Effector memory CD4-positive, alpha-beta T cell (primary cell): ENCODE measurements around the gene TNK2.
"Not testable (repeated sequence)": the region's sequence is repeated elsewhere in the genome, so short reads cannot be mapped to it uniquely, and the experiment has no call there.

ENCODE experiments used
- DNase-seq, 3 donors: peaks; one replicate each; pipeline ENCODE4 v3.0.0-alpha.2; 2020
- H3K27ac ChIP-seq: 2 replicates; pipeline ENCODE4 v1.7.0; 2013; ENCODE audit warnings: mild to moderate bottlenecking, low read length, moderate library complexity; ENCODE audit not compliant: insufficient read depth, poor library complexity, severe bottlenecking
- H3K27me3 ChIP-seq: replicated peaks from 2 replicates; pipeline ENCODE4 v1.7.0; 2013; ENCODE audit warnings: mild to moderate bottlenecking, low read length; ENCODE audit not compliant: insufficient read depth, control insufficient read depth, poor library complexity, severe bottlenecking
- H3K36me3 ChIP-seq: 2 replicates; pipeline ENCODE4 v1.7.0; 2013; ENCODE audit warnings: mild to moderate bottlenecking, low read length, moderate library complexity; ENCODE audit not compliant: control insufficient read depth, insufficient read depth
- H3K4me1 ChIP-seq: 2 replicates; pipeline ENCODE4 v1.7.0; 2013; ENCODE audit warnings: low read length, mild to moderate bottlenecking; ENCODE audit not compliant: control insufficient read depth, insufficient read depth, poor library complexity, severe bottlenecking
- H3K4me3 ChIP-seq: 2 replicates; pipeline ENCODE4 v1.7.0; 2013; ENCODE audit warnings: low read length, low read depth, mild to moderate bottlenecking; ENCODE audit not compliant: insufficient read depth, poor library complexity, severe bottlenecking
- H3K9me3 ChIP-seq: 2 replicates; pipeline ENCODE4 v1.7.0; 2013; ENCODE audit warnings: mild to moderate bottlenecking, low read length, moderate library complexity; ENCODE audit not compliant: control insufficient read depth

Gene TNK2

DNA sequence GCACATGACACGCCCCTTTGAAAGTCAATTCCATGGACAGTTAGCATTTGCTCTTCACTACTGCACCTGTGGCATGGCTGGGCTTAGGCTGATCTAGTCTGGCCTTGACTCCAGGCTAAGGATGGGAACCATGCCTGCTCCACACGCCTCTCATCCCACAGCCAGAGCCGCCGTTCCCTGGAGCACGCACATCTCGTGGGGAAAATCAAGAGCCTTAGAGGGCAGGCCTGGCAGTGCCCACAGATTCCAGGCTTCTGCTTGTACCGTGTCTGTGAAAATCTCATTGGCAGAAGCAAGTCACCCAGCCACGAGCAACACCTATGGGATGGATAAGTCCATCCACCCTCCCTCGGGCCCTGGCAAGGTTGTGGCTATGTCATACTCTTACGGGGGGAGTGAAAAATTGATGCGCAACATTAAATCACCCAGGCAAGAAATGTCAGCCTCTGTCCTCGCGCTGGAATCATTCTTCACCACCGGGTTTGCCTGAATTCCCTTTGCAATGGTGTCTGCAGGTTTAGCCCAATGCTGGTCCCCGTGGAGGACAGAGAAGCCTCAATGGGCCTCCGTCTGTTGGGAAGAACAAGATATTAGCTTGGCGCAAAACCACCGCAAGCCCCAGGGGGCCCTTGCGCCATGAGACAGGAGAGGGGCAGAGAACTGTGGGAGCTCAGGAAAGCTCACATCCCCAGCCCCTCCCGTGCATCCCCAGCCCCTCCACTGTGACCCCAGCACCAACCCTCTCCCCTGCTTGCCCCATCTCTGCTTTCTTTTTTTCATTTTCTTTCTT, 38.8 kb upstream of the TNK2 start:
- not testable (repeated sequence) for H3K27me3 ChIP-seq, H3K4me3 ChIP-seq, H3K4me1 ChIP-seq, H3K9me3 ChIP-seq, H3K27ac ChIP-seq, H3K36me3 ChIP-seq, DNase-seq

DNA sequence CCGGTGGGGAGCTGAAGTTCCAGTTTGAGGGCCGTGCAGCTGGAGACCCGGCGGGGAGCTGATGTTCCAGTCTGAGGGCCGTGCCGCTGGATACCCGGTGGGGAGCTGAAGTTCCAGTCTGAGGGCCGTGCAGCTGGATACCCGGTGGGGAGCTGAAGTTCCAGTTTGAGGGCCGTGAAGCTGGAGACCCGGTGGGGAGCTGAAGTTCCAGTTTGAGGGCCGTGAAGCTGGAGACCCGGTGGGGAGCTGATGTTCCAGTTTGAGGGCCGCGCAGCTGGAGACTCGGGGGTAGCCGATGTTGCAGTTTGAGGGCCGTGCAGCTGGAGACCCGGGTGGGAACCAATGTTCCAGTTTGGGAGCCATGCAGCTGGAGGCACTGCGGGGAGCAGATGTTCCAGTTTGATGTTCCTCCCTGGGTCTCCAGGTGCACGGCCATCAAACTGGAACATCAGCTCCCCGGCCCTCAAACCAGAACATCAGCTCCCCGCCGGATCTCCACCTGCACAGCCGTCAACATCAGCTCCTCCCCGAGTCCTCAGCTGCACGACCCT, 33.0 kb upstream of the TNK2 start:
- H3K4me1 ChIP-seq, H3K27me3 ChIP-seq, H3K36me3 ChIP-seq, DNase-seq, H3K27ac ChIP-seq, H3K4me3 ChIP-seq, H3K9me3 ChIP-seq: not testable (repeated sequence)

DNA sequence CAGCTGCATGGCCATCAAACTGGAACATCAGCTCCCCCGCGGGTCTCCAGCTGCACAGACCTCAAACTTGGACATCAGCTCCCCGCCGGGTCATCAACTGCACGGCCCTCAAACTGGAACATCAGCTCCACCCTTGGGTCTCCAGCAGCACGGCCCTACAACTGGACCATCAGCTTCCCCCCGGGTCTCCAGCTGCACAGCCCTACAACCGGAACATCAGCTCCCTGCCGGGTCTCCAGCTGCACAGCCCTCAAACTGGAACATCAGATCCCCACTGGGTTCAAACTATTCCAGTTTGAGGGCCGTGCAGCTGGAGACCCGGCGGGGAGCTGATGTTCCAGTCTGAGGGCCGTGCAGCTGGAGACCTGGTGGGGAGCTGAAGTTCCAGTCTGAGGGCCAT, 32.5 kb upstream of the TNK2 start:
- H3K9me3 ChIP-seq, H3K4me1 ChIP-seq, DNase-seq, H3K27ac ChIP-seq, H3K27me3 ChIP-seq, H3K4me3 ChIP-seq, H3K36me3 ChIP-seq: not testable (repeated sequence)

DNA sequence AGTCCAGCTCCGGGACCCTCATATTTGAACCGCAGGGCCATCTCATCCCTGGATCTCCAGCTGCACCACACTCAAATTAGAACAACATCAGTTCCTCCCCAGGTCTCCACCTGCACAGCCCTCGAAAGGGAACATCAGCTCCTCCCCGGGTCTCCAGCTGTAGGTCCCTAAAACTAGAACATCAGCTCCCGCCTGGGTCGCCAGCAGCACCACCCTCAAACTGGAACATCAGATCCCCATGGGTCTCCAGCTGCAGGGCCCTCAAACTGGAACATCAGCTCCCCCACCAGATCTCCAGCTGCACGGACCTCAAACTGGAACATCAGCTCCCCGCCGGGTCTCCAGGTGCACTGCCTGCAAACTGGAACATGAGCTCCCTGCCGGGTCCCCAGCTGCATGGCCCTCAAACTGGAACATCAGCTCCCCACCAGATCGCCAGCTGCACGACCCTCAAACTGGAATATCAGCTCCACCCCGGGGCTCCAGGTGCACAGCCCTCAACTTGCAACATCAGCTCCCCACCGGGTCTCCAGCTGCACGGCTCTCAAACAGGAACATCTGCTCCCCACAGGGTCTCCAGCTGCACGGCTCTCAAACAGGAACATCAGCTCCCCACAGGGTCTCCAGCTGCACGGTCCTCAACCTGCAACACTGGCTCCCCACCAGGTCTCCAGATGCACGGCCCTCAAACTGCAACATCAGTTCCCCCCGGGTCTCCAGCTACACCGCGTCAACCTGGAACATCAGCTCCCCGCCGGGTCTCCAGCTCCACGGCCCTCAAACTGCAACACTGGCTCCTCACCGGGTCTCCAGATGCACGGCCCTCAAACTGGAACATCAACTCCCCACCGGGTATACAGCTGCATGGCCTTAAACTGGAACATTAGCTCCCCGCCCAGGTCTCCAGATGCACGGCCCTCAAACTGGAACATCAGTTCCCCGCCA, 31.4 kb upstream of the TNK2 start:
- DNase-seq, result not testable (repeated sequence)

DNA sequence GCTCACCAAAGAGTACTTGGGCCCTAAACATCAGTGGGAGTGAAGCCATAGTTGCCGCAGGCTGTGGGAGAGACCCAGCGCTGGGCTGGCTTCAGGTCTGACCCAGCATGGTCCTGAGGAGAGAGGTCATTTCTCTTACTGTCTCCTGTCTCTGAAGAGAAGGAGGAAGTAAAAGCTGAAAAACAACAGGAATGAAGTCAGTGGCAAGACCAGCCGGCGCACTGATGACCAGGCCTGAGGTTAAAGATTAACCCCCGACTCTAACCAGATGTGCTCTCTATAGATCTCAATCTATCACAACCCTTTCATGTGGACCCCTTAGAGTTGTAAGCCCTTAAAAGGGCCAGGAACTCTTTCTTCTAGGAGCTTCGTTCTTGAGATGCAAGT, 24.7 kb upstream of the TNK2 start:
- not testable (repeated sequence) for DNase-seq, H3K4me3 ChIP-seq, H3K9me3 ChIP-seq, H3K27ac ChIP-seq, H3K36me3 ChIP-seq, H3K27me3 ChIP-seq, H3K4me1 ChIP-seq

More for the DNA sequence above, 31.4 kb upstream of the TNK2 start:
- H3K9me3 ChIP-seq, H3K27me3 ChIP-seq, H3K36me3 ChIP-seq, H3K4me3 ChIP-seq, H3K4me1 ChIP-seq, H3K27ac ChIP-seq: not testable (repeated sequence)

DNA sequence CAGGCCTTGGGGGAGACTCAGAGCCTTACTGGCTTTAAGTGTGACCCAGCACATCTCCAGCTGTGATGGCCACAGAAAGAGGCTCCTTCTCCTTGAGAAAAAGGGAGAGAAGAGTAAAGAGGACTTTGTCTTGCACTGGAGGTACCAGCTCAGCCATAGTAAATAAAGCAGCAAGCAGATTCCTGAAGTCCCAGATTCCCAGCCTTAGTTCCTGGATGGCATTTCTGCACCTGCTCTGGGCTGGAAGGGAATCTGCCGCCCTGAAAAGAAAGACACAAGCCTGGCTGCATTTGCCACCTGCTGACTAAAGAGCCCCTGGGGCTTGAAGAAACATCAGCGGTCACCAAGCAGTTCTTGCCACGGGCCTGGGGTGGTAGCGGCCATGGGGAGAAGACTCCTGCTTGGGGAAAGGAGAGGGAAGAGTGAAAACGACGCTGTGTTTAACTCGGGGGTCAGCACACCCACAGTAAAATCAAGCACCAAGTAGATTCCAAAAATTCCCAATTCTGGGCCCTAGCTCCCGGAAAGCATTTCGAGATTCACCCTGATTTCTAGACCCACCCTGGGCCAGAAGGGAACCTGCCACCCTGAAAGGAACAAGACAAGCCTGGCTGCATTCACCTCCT, 24.2 kb upstream of the TNK2 start:
- Histone ChIP-seq H3K4me1 (no peaks in the 10 kb centered on the region), H3K36me3 (no peaks in the 10 kb centered on the region), H3K27me3 (no peaks in the 10 kb centered on the region), H3K27ac (no peak overlapping the region), H3K9me3 (no peaks in the 10 kb centered on the region), H3K4me3 (no peak overlapping the region)
- no peak for DNase-seq

DNA sequence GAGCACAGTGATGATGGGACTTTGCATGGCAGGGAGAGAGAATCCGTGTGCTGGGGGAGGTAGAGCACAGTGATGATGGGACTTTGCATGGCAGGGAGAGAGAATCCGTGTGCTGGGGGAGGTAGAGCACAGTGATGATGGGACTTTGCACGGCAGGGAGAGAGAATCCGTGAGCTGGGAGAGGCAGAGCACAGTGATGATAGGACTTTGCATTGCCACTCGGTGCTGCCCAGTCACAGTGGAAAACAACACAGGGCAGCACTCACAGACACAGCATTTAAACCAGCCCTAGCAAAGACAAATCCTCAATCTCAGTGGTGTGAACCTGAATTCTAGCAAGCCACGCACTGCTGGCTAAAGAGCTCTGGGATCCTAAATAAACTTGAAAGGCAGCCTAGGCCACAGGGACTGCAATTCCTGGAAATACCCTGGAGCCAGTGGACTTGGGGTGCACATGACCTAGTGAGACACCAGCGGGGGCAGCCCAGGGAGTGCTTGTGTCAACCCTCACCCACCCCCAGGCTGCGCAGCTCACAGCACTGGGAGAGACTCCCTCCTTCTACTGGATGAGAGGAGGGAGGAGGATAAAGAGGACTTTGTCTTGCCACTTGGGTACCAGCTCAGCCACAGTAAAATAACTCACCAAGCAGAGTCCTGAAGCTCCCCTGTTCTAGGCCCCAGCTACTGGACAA, 23.4 kb upstream of the TNK2 start:
- H3K27me3 ChIP-seq, result no peaks in the 10 kb centered on the region
- H3K27ac ChIP-seq, result no peak overlapping the region
- H3K9me3 ChIP-seq, result no peaks in the 10 kb centered on the region
- DNase-seq, result no peak
- H3K4me3 ChIP-seq, result no peak overlapping the region
- no peaks in the 10 kb centered on the region for H3K36me3 ChIP-seq
- no peaks in the 10 kb centered on the region for H3K4me1 ChIP-seq

DNA sequence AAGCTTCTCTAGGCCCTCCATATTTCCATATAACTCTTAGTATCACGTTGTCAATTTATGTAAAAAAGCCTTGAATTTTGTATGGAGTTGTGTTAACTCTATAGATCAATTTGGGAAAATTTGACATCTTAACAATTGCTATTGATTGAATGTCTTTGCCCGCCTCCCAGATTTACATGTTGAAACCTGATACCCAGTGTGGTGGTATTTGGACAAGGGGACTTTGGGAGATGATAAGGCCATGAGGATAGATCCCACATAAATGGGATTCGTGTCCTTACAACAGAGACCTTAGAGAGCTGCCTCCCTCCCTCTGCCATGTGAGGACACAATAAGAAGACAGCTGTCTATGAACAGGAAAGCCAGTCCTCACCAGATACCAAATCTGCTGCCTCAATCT, 21.1 kb upstream of the TNK2 start:
- H3K4me3 ChIP-seq, result no peak overlapping the region
- H3K4me1 ChIP-seq, result no peaks in the 10 kb centered on the region
- DNase-seq, result no peak

DNA sequence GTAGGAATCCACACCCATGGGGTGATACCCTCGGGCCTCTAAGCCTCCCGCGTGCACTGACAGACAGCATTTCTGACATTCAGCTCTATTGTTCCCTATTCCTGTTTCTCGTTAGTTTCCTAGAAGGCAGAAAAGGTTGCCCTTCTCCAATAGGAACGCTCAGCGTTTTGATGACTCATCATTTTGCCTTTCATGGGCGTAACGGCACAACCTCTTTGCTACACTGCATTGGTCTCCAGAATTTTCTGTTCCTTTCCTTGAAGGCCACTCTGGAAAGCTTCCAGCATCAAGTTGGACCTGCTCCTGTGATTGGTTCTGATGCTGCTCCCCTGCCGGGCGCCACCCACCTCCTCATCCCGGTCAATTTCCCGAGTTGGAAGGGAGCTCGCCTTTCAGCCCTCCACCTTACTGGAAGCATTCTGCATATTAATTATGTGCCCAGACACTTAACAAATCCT, 13.0 kb upstream of the TNK2 start:
- H3K4me3 ChIP-seq, result no peak overlapping the region
- H3K9me3 ChIP-seq, result no peaks in the 10 kb centered on the region
- no peak for DNase-seq
- no peaks in the 10 kb centered on the region for H3K27me3 ChIP-seq
- H3K4me1 ChIP-seq, result no peaks in the 10 kb centered on the region
- H3K27ac ChIP-seq, result no peak overlapping the region
- H3K36me3 ChIP-seq, result no peaks in the 10 kb centered on the region

More for the DNA sequence above, 21.1 kb upstream of the TNK2 start:
- Histone ChIP-seq H3K27me3 (no peaks in the 10 kb centered on the region), H3K27ac (no peak overlapping the region), H3K36me3 (no peaks in the 10 kb centered on the region), H3K9me3 (no peaks in the 10 kb centered on the region)
